Activated T-cell treated with anti-CD3 and anti-CD28 coated beads, Interleukin-2, amount 50 U/mL, for 1 hour (primary cell): ENCODE measurements around the gene DSCAM.

Experiments
- DNase-seq: peaks from one replicate; pipeline ENCODE4 v3.0.0-alpha.2; 2020

DSCAM gene

DNA sequence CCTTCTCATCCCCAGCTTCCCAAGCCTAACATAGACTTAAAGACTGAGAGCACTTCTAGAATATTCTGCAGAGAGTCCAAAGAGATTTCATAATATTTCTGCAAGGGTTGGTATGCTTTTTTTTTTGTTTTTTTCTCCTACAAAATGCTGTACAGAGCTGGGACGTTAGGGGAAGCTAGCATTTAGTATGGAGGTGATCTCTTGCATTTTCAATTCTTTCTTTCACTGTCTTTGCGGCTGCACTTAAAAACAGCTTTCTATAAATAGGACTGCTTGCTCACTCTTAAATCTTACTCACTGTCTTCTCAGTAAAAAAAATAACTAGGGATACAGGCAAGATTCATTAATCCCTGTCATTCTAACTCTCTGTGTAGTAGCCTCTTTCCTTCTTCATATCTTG lies 7.4 kb downstream of the DSCAM start:
- no peak for DNase-seq

DNA sequence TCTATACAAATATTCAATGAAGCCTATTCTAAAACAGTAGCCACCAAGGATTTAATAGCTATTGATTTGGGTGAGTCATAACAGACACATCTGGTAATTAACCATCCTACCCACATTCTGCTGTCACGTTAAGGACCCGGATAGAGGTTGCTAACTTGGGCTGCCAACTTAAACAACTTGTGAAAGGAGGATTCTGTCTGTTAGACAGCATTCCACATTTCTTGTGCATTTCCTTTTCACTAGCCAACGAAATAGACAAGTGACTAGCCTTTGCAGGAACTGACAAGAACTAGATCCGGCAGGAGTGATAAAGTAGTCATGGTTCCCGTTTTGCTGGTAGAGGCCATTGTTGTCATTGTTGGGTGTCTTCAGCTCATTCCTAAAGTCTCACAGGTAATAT lies 9.5 kb downstream of the DSCAM start:
- no peak for DNase-seq

DNA sequence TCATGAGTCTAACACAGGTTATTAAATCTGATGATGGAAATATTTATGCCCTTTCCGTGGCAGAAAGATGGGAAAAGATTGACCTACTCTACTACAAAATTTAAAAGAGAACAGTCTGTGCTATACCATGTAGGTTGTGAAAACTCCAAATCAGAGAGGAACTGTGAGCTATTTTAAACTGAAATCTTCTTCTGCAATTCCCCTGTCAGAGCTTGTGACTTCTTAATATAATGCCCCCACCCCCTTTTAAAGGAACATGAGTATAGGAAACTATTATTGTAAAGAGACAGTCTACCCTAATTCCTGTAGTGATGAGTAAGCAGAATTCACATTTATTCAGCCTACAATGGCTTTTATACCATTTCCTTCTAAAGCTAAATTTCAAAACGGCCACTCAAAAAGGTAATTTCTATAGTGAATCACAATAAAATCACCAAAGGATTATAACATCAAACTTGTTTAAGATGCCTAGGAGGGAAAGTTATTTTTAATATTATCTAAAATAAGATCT lies 11.7 kb downstream of the DSCAM start:
- DNase-seq, result no peak

DNA sequence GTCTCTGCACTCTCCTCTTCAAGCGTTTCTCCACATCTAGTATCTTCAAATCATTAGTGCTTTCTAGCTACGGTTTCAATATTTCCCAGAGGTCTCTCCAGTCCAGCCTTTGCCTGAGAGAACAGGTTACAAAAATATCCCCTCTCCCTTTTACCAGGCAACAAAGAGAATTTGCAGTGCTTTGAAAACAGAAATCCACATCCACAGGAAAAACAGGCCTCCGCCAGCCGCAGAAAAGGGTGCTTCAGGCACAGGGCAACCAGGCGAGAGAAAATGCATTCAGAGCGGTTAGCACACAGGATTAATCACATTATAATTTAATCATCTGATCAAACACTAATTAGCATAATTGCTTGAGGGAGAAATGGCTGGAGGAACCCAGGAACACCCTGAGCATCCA lies 13.8 kb downstream of the DSCAM start:
- no peak for DNase-seq

DNA sequence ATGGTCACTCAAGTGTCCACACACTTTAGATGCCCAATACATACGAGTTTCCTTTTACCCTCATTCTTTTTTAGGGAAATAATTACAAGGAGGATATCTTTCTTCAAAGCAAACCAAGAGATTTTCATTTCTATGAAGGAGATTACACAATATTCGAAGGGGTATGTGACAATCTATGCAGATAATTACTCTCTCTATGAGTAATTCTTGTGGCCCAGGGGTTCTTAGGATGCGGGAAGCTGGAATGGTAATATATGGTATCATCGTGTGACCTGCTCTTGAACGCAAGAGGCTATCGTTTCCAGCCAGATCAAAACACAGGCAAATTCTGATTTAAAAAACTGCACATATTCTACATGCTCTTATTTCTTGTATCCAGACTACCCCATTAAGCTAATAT lies 14.6 kb downstream of the DSCAM start:
- DNase-seq, result no peak

DNA sequence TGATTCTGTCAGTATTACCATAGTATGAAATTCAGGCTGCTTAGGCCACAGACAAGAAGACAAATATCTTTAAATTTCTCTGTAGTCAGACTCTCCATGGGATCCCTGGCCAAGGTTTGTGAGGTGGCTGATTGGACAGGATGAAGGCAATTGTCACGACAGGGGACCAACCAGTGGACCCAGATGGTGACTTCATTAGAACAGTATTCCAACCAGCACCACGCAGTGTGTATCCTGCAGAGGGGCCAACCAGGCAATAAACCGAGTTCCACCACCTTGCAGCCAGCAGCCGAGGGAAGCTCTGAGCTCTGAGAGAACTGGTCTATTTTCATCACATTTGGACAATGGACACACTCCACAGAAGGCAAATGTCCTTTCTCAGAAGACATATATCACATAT lies 16.1 kb downstream of the DSCAM start:
- DNase-seq, result no peak

DNA sequence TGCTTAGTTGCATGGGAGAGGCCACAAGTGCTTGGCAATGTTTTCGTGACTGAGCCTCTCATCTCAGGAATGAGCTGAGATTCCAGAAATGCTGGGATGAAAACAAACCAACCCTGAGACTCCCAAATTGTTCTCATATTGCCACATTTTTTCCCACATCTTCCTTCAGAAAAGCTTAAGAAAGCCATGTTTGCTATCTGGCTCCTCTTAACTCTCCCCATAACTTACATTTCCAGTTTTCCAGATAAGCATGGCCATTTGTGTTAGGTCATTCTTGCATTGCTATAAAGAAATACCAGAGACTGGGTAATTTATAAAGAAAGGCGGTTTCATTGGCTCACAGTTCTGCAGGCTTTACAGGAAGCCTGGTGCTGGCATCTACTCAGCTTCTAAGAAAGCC lies 17.2 kb downstream of the DSCAM start:
- no peak for DNase-seq

DNA sequence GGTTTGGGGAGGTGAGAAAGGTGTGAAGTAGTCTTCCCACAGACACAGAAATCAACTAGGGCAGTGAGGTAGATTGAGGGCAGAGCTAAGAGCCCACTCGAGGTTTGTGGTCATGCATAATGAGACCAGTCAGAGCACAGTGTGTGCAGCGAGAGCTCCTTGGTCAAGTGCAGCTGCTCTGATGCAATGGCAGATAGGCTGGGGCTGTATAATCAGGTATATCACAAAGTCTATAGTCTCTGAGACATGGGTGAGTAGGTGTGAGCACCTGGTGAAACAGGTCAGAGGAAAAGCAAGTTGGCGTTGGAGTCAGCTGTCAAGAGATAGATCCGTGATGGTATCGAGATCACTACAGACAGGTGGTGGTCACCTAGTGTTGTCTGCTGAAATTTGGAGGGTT lies 17.6 kb downstream of the DSCAM start:
- DNase-seq, result no peak

DNA sequence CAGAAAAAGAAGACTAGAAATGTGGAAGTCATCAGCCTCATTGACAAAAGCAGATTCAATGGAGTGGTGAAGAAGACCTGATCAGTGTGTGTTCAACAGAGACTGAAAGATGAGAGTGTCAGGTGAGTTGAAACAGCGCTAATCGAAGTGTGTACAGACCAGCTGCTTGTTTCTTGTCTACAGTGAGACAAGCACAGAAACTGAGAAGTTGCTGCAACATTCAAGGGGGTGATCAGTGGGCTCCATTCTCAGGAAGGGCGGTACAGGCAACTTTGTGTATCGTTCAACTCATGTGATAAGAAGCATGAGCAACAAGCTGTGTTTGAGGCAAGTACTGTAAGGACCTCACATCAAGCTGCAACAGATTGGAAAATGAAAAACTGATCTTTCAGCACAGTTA lies 19.4 kb downstream of the DSCAM start:
- no peak for DNase-seq

DNA sequence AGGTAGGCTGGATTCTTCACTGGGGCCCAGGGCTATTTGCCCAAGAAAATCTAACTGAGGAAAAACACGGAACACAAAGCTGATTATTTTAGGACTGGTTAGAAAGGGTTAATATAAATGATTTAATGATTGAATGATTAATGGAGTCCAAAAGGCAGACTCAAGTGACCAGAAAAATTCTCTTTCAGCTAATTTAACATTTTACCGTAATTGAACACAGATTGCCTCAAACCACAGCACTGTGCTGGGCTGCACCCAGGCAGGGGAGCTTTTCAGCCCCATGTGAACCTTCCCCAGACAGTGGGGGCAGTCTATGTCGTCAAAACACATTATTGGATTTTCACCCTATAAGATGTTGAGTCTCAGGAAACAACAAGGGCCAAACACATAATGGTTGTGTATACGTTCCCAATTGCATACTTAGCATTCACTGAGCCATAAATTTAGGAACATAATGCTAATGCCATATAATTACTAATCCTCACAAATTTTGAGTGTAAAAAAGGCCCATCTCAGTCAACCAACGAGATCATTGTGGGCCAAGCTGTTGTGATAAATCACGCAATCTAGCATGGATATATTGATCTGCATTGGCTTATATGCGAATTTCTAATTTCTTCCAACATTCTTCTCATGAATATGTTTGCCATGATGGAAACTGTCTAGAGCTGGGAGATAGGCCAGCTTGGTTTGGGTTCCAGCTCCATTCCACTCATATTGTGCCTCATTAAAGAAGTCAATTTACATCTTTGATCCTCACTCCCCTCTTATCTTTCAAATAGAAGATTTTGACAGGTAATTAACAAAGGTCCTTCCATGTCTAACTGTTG lies 27.7 kb downstream of the DSCAM start:
- no peak for DNase-seq

DNA sequence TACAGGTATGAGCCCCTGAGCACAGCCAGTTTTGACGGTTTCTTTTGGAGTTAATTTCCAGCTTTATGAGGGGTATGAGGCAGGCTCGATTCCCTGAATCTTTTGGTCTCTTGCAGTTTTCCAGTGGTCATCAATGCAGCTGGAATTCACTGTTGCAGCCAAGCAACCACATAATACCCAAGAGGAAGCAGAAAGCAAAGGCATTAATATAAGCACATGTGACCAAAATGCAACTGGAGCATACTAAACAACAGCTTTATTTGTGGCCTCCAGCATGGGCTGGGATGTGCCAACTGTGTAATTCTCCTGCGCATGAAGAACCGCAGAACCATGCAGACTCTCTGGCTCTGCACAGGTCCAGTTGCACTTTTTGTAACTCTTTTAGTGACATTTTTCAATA lies 33.0 kb downstream of the DSCAM start:
- DNase-seq, result no peak

DNA sequence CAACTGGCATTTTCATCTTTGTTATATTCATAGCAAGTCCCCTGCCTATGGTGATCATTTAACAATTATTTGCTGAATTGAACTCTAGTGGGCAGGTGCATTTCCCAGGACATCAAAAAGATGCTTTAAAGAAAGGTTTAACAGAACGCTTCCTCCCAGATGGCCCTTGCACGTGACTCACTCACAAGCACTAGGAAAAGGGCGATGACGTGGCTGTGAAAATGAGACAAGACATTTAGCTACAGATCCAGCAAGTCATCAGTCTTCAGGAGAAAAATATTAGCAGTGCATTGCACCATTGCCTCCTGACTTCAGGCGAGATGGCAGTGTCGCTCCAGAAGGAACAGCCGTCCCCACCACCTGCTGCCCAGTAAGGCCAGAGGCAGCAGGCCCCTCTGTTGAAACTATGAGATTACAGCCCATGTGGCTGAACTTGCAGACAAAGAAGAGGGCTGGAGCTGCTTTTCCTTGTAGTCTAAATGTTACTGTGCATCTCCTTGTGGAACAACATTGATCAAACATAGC lies 37.2 kb downstream of the DSCAM start:
- DNase-seq, result no peak

DNA sequence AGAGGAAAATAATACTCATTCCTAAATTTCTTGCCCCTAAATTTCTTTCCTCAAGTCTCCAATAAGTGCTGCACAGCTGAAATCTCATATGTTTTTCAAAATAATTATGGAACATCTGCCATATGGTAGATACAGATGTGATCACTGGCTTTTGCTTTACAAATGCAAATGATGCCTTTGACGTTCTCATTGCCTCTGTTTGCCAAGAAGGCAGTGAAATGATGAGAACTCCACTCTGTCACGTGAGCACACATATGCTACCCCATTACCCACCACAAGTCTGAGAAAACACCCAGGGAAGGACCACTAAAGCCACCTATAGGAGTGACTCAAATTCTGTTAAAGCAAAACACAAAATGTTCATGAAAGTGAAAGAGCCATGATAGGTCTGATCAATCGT lies 43.9 kb downstream of the DSCAM start:
- no peak for DNase-seq

DNA sequence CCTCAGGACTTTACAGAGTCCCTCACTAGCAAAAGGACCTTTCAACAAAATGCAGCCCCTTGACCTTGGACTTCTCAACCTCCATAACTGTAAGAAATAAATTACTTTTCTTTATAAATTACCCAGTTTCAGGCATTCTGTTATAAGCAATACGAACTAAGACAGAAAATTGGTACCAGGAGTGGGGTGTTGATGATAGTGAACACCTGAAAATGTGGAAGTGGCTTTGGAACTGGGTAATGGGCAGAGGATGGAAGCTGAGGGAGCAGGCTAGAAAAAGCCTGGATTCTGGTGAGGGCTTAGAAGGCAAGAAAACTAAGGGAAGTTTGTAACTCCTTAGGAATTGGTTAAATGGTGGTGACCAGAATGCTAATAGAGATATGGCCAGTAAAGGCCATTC lies 46.8 kb downstream of the DSCAM start:
- no peak for DNase-seq

DNA sequence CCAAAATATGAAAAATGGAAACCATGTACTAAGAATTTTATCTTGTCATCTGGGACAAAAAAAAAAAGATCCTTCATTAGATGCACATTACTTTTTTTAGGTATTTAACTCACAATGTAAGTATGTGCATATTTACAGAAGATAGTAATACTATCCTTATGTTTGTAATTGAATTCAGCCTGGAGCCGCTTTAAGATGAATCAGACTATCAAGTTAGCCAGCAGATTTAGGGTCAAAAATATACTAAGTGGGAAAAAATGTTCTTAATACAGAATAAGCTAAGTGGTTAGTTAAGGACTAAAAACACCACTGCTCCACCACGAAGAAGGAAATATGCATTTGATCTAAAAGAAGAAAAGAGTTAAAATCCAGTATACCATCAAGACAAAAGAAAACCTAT lies 49.1 kb downstream of the DSCAM start:
- no peak for DNase-seq

DNA sequence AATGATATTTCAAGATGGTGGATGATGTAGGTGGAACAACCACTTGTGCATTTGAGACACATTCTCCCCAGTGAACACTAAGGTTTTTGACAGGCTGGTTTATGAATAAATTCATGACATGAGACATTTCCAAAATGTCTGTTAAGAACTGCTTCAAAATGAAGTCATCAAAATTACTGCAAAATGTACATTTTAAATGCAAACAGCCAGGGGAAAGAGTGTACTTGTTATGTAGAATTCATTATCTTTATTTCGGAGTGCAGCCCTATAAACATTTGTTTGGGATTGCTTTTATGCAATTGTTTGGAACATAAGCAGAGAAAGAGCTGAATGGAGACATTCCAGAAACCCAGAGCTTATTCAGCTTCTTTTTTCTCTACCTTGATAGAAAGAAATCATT lies 49.5 kb downstream of the DSCAM start:
- no peak for DNase-seq

DNA sequence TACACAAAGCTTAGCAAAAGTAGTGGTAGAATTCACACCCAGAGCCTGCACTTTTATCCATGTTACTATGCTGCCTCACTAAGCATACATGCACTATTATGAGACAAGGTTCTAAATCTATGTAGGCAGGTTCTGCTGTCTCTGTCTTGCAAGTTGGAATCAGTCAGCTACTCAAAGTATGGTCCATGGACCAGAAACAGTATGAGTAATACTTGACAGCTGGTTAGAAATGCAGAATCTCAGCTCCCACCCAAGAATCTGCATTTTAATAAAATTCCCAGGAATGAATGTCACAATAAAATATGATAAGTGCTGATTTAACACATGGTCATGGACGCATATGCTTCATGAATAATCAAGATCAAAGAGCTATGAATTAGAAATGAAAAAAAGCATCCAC lies 50.5 kb downstream of the DSCAM start:
- DNase-seq, result no peak

DNA sequence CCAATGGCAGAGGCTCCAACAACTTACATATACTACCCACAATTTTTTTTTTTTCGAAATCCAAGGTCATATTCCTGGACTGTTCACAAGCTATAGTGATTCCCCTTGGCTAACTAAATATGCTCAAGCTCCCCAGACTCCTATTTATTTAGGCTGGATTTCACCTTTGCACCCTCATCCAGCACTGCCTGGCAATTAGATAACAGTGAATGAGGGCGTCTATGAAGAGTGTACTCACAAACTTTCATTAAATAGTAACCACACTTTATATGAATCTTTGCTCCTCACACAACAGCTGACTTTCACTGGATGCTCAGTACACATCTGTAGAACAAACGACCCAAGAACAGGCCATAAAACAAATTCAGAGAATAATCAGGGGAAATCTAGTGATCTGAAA lies 51.6 kb downstream of the DSCAM start:
- no peak for DNase-seq

DNA sequence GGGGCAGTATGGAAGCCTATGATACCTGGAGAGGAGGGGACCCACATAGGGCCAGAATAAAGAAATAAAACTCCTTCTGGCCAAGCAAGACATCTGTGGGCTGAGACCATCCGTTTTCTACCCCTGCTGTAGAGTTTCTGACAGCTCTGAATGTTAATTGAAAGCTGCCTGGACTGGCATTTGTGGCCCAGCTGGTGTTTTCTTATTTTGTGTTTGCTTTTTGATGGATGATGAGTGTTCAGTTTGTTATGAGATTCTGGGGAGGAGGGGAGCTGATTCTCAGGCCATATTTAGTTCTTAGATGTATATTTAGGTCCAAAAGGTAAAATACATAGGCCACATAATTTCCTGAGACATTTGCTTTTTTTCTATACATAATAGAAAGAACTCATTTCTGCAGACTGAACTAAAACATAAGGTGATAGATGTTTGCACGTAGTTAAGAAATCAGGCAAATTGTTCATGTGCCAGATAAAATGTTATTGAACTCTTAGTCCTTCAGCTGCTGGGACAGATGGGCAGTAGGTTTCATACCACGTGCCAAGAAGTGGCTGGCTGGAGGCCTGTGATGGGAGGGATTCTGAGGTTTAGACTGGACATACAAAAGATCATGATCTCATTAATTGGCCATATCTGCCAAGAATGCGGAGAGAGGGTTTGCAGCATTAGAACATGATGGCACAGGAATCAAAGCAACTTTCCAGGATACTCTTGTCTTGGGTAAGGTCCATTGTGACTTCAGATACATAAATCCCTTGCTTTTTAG lies 54.1 kb downstream of the DSCAM start:
- no peak for DNase-seq

DNA sequence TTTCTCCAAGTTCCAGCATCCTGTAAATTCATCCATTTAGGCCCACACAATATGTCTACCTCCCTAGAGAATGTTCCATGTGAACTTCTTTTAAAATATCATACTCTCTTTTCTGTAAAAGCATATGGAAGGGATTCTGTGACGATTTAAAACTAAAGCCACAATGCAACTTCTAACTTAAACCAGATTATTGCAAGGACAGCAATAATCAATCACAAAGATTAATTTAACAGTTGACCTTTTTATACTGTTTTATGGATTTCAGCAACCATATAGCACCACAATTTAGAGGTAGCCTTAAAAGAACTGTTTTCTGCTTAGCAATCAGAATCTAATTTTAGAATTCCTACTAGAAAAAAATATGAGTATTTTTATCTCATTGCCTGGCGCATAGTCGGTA lies 58.3 kb downstream of the DSCAM start:
- no peak for DNase-seq

DNA sequence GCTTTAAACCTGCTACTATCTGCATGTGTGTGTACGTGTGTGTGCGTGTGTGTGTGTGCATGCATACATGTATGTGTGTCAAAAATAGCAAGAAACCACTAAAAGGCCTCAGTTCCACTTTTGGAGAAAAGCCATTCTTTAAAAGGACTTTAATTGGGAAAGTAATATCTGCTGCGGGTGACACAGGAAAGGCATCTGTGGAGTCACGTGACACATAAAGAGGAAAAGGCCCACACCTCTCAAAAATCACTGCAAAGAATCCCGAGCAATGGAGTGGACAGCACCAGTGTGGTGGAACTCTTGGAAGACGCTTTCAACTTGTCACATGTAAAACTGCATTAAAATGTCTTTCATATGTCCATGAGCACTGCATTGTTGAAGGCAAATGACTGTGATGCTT lies 63.6 kb downstream of the DSCAM start:
- no peak for DNase-seq

DNA sequence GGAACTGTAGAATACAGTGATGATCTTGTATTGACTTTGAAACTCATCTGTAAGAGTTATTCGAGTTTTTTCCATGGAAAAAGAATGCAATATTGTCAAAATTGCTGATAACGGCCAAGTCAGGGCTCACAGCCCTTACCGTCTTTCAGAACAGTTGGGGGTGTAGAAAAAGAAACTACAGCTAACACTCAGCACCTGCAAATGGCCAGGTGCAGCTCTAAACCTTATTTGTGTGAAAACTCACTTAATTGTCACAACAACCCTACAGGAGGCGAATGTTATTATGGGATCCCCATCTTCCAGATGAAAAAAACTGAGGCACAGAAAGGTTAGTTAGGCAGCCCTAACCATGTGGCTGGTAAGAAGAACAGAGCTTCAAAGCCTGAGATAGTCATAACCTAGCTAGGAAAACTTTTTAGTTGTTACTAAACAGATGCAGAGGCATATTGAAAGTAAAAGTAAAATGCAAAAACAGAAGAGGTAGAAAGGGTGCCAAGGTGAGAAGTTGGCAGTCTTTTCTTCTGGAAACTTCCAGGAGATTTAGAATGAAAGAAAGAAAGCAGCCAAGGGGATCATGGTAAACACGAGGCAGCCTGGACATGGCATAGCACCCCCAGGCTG lies 76.4 kb downstream of the DSCAM start:
- DNase-seq, result no peak

DNA sequence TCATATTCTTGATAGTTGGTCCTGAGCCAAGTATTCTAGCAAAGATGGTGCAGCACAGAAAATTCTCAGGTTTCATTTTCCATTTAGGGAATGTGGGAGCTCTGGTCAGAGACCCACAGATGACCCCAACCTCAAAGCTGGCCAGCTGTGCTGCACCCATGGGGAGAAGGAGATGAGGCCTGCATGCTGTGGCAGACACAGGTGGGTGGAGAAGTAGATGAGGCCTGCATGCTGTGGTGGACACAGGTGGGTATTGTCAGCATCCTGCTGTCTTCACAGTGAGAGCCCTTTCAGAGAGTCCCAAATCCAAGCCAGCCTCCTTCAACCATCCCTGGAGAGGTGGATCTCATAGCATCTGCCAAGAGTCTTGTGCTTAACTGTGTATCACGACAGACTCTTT lies 77.7 kb downstream of the DSCAM start:
- no peak for DNase-seq

DNA sequence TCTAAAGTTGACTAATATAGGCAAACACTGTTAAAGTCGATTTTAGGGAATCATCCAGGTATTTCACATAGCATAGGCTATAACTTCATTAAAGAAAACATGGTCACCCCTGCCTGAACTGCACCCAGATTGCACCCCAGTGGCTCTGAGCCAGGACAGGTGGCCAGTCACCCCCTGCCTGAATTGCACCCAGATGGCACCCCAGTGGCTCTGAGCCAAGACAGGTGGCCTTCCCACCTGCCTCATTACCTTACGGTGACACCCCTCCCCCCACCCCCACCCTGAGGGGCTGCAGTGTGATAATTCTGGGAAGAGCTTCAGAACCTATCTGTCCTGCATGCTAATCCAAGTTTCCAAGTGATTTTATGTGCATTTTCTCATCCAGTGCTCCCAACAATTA lies 78.9 kb downstream of the DSCAM start:
- no peak for DNase-seq
